IPS DF 4.7 (cell line): ENCODE measurements around the gene TM9SF3.

ENCODE experiments used
- DNase-seq: peaks from one replicate; pipeline ENCODE4 v3.0.0-alpha.2; 2013; ENCODE audit warnings: low spot score; ENCODE audit errors: extremely low read depth

Gene TM9SF3

GRCh38 chr10:96470116-96470743 is 116.6 kb downstream of the TM9SF3 start:
- peak; percentile 38 for DNase-seq

- no peak for DNase-seq
Observed at GRCh38 chr10:96468845-96469244, 118.0 kb downstream of the TM9SF3 start.
